GM19240 (cell line): ENCODE data around the gene CDC42BPB.
A peak's percentile ranks its signal among the peaks of the same experiment; 100 is the strongest.

ENCODE experiments used
- DNase-seq: peaks from one replicate; pipeline ENCODE4 v3.0.0; 2011; ENCODE audit warnings: low spot score; ENCODE audit not compliant: insufficient read length

Gene CDC42BPB

DNA sequence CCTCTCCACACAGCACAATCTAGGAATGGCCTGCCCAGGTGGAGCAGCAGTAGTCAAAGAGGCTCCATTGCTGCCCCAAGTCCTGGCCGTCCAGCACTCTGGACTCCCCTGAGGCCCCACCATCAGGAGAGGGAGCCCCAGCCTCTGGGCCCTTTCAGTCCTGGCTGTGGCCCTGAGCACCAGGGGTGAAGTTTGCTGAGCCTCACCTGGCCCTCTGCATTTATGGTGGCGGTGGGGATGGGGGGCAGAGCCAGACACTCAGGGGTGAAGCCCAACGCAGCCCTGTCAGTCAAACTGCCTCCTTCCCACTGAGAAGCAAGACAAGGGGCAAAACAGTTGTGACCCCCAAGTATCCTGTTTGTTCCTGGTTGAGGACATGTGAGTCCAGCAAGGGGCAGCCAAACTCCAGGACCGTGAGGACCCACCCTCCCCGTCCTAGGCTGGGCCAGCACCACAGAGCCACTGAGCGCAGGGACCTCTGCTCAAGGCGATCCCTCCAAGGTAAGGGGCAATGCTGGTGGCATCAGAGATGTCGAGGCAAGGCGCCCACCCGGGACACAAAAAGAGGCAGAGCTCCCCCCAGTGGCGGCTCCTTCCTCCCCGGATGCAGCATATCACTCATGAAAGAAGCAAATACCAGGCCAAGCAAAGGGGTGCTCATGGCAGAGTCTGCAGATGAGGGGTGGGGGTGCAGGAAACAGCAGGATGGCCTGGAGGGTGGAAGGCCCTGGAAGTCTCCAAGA, 139.7 kb downstream of the CDC42BPB start:
- DNase-seq: peak; percentile 91

DNA sequence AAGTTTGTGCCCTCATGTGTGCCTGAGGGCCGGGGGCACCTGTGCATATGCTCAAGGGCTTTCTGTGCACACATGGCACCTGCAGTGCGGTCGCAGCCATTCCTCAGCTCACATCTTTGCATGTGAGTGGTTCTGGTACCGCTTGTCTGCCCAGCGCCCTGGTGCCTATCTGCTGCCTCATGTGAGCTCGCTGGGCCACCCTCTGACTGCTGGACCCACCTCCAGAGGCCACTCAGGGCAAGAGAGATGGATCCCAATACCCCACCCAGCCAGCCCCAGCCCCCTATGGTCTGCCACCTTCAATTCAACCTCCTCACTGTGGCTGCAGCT, 140.3 kb downstream of the CDC42BPB start:
- no peak for DNase-seq

DNA sequence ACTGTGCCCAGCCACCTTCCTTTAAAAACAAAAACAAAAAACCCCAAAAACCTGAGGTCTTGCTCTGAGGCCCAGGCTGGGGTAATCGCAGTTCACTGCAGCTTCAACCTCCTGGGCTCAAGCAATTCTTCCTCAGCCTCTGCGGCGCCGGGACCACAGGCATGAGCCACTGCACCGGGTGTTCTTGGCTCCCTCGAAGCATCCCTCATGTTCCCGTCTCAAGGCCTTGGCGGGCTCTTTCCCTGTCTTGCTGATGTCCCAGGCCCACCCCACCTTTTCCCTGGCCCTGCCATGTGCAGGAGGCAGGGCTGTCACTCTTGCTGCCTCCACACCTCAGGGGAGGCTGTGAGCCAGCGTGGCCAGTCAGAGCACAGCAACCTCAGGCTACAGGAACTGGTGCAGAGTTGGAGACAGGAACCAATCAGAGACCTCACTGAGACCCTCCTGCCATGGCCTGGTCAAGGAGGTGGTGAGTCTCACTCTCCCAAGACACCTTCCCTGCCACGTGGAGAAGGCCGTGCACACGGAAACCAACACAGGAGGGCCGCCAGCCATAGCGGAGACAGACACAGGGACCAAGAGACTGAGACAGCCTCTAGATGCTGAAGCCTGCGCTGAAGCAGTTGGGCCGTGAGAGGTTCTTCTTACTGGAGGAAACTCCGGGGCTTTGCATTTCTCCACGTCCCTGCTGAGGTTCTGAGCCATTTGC, 140.8 kb downstream of the CDC42BPB start:
- DNase-seq: no peak

DNA sequence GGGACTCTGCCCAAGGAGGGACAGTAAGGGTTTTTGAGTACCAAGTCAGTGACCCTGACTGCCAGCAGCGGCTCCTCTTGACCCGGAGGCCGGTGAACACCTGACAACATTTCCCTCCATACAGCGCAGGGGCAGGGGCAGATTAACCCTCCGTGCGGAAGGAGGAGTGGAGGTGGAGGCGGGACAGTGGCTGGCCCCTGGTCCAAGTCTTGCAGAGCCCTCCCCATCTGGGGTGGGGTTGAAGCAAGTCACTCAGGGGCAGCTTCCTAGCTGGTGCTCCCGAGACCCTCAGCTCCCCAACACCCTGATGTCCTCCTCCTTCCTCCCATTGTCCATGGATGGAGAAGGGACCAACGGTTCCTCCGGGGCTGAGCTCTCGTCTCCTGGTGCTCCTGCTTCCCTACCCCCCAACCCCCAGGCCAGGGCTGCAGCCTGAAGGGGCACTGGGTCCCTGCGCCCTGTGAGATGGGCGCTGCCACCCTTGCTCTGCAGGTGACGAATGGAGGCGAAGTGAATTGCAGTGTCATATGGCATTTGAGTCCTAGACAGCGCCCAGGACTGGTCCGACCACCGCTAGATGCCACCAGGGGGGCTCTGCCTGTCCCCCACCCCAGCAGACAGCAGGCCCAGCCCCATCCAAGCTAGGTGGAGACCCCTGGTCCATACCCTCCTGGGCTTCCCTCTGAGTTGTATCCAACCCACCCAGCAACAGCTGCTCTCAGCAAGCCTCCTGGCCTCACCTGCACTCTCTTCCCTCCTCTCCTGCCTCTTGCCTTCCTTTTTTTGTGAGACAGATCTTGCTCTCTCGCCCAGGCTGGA, 141.8 kb downstream of the CDC42BPB start:
- DNase-seq: no peak

DNA sequence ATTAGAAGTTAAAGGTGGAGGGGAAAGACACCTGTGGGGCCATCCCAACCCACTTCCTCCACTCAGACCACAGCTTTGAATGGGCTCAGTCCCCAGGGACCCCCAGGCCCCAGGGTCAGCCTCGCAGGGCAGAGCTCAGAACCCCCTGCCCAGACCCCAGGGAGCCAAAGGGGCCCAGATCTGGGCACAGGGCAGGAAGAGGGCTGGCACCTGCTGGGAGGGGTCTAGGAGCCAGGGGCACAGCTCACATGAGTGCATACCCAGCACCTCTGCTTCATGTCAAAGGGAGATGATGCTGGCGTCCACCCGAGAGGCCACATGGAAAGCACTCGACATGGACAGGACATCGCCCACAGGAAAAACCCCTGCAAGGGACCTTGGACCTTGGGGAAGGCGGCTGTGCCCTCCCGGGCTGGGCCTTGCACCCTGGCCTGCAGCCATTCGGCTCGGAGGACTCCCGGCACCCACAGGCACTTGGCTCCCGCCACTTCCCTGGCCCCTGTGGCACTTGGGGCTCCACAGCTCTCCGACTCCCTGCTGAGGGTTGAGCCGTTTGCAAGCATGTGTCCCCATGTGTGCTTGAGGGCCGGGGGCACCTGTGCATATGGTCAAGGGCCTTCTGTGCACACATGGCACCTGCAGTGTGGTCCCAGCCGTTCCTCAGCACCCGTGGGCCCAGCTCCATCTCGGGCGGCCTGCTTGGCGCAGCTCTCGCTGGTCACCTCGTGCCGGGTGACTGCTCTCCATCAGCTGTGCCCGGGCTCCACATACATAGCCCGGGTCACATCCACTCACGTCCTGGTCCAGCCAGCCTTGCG, 142.7 kb downstream of the CDC42BPB start:
- DNase-seq: no peak

DNA sequence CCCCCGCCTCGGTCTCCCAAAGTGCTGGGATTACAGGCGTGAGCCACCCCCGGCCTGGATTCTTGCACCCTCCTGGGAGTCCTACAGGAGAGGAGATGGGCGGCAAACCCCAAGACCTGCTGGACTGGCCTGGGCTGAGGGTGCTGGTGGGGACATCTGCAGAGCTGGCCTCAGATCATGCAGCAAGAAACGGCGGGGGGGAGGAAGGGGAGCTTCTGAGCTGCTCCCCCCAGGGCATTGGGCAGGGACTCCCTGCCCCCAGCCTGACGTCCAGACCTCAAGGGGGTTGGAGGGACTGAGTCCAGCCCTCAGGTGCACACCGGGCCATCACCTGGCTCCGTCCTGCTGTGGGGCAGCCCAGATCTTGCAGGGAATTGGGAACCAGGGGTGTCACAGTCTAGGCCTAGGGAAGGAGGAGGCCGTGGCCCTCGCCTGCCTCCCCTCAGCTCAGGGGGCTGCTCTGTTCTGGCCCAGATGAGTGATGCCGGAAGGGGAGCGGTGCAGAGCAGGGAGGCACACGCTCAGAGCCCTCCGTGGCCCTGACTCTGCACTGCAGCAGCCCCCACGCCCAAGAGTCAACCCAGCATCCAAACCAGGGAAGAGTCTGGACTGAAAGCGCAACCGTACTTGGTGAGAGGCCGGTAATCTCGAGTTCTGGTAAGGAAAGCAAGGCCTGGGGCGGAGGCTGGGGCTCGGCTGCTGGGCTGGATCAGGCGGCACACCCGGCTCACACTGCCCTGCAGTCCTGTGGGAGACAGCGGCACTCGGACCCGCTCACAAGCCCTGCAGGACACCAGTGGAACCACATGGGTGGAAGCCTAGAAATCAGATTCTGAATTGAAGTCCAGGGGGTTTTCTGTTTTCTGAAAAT, 143.8 kb downstream of the CDC42BPB start:
- DNase-seq: no peak

DNA sequence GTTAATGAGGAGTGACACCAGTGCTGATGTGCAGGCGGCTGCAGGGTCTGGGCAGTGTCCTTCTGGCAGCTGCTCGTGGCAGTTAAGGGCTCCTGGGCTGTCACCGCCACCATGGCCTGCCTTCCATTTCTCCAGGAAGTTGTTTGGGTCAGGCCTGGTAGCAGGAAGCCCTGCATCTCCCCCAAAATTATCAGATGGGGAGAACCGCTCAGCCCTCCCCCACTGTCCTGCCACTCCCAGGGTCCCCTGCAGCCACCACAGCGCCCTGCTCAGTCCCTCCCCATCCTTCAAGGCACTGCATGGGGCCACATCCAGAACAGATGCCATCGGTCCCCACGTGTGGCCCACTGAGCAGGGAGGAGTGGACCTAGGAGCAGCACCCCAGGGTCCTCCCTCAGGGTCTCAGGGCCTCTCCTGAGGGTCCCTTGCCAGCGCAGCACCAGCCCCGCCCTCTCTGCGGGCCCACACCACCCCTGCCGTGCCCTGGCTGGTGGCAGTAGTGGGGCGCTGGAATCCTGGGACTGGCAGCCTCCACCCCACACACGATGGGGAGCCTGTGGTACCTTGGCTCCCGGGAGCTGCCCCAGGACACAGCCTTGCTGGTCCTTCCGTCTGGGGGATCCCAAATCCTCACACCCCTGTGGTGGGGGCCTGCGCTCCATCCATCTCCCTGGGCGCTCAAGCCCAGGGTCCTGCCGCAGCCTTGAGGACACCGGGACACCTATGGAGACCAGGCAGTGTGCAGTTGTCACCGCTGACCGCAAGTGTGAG, 145.2 kb downstream of the CDC42BPB start:
- no peak for DNase-seq

DNA sequence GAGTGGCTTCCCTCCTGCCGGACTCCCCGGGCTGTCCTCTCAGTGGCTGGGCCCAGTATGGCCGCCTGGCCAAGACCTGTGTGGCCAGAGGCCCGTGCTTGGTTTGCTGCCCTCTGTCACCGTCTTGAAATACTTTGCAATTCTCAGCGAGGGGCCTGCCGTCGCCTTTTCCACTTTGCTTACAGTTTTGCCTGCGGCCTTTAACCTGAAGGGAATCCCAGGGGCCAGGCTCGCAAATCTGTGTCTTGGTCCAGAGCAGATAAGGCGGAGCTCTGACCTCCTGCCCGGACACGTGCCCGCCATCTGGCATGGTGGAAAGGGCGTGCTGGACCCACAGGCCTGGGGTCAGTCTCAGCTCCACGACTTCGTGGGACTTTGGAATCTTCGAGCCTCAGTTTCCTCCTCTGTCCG, 145.8 kb downstream of the CDC42BPB start:
- no peak for DNase-seq

DNA sequence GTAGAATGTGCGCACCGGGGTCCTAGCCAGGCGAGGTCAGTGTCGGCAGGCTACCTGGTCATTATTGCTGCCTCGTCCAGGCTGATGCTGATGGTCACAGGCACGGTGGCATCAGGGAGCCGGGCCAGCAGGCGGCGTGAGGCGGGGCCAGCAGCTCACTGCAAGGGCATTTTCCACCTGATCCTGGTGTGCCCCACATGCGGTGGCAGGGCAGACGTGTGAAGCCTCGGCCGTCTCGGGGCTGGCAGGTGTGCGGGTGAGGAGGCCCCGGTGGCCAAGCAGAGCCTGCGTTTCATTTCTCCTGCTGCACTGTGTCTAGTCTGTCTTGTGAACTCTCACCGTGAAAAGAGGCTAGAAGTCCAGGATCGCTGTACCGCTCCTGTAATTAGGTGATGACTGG, 146.9 kb downstream of the CDC42BPB start:
- no peak for DNase-seq

DNA sequence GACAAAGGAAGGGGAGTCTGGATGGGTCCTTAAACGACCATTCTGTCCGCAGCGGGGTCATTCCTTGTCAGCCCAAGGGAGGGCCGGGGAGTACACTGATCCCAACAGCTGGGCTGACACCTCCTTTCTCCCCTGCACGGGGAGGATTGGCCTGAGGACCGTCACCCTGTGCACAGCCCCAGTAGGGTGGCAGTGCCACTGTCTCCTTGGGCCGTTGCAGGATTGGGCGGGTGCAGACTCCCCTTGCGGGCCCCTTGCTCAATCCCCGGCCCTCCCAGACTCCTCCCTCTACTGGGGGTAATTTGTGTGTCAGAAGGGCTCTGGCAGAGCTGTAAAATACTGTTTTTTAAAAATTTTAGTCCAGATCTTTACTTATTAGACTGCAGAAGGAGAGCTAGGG, 147.4 kb downstream of the CDC42BPB start:
- DNase-seq: no peak

DNA sequence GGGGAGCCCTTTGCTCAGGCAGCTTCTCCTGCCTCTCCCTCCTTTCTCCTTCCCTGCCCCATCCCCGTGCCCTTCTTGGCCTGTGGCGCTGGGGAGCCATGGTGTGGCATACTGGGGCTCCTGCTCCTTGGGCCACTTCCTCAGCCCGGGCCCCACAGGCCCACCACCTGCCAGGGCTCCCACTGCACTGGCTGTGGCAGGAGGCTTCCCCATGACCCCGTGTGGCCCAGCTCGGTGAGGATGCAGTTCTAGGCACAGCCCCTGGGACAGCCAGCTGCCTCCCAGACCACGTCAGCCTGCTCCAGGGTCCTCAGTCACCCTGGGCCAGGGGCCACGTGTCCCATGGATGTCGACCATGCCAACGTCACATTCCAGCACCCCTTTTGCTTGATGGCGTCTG, 147.9 kb downstream of the CDC42BPB start:
- DNase-seq: no peak

DNA sequence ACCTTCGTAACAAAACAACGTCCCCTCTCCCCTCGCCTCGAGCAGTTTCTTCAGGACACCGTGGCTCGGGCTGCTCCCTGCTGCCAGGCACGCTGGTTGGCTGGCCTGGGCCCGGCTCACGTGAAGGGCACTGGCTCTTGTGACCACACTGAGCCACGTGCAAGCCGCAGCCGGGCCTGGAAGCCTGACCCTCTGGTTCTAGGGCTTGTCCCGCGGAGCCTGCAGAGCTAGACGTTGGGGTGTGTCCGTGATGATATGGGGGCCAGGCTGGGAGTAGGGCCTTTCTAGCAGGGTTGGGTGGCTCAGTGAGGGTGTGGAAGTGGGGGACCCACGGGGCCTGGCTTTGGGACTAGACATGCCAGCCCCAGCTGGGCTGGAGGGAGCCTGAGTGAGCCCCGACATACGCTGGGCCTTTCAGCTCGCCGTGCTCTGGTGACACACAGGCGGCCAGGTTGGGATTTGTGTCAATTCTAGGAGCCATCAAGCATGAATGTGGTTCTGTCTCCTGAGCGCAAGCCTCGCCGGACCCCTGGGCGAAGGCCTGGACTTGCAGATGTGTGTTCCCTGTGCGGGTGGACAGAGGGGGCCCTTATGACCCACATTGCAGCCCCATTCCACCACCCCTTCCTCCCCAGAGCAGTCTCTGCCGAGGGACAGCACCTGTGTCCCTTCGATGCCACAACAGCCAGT, 148.4 kb downstream of the CDC42BPB start:
- no peak for DNase-seq

DNA sequence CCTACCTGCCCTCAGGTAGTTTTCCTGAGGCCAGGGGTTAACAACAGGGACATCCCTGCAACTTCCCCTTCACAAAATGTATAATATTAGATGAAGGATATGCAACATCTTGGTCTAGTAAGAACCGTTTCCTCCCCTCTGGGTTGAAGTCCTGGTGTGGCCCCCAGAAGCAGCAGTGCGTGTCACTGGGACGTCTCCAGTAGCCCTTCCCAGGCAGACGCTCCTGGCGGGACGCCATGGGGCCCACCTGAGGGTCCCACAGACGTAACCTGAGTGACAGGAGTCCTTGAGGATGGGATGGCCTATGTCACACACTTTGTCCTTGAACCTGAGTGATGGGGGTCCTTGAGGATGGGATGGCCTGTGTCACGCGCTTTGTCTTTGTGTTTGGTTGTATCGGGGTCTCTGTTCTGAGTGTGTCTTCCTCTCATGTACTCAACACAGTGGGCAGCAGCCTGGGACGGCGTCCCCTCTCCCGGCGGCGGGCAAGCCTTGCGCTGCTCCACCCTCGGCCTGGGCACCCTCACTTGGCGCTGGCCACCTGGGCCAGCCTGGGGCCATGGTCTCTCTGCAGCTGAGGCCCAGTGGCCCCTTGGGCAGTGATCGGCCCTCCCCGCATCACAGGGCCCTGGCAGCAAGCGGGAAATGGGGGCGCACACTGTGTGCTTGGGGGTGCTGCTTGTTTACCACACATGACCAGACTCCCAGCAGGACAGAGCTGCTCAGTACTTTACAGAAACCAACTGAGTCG, 149.2 kb downstream of the CDC42BPB start:
- DNase-seq: no peak

DNA sequence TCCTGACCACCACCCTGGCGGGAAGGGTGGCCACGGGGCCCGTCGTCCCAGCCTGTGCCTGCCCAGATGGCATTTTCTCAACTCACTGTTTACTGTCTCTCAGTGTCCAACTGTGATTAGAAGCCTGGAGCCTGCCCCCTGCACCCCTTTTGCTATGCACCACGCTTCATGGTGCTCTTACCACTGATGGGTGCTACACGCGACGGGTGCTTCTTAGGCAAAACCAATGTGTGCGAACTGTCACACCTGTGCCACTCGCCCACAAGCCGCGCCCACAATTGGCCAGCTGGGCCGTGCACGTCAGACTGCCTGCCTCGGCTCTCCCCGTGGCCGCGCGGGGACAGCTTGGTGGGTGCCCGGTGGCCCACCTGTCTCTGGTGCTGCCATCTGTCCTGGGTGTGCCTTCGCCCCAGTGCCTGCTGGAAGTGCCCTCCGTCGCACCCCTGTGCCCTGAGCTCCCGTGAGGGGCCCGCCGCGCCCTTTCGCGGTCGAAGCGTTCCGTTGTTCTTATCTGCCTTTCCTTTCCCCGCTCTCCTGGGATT, 150.0 kb downstream of the CDC42BPB start:
- no peak for DNase-seq

DNA sequence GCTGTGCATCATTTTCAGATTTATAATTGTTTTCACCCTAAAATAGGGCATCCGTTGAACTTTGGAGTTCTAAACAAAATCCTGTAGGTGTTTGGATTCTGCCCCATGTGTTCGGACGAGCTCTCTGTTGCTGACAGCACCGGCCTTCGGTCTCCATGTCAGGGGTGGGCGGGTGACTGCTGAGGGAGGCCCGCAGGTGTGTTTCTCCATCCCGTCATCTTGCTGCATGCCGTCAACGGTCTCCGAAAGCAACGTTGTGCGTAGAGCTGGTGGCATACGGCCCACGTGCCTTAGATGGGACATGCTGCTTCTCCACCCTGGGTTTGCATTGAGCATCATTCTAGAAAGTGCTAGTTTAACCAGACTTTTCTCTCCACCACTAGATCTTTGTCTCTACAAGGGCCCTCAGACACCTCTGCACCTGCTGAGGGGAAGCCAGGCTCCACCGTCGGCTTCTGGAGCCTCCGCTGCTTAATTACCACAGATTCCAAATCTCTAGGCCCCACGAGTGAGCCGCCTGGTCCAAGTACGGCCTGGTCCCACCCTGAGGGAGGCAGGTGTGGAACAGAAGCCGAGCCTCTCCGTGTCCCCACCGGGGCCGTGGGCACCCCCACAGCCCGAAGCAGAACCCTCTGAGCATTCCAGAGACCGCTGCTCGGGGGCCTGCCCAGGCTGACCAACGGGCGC, 150.6 kb downstream of the CDC42BPB start:
- DNase-seq: no peak

DNA sequence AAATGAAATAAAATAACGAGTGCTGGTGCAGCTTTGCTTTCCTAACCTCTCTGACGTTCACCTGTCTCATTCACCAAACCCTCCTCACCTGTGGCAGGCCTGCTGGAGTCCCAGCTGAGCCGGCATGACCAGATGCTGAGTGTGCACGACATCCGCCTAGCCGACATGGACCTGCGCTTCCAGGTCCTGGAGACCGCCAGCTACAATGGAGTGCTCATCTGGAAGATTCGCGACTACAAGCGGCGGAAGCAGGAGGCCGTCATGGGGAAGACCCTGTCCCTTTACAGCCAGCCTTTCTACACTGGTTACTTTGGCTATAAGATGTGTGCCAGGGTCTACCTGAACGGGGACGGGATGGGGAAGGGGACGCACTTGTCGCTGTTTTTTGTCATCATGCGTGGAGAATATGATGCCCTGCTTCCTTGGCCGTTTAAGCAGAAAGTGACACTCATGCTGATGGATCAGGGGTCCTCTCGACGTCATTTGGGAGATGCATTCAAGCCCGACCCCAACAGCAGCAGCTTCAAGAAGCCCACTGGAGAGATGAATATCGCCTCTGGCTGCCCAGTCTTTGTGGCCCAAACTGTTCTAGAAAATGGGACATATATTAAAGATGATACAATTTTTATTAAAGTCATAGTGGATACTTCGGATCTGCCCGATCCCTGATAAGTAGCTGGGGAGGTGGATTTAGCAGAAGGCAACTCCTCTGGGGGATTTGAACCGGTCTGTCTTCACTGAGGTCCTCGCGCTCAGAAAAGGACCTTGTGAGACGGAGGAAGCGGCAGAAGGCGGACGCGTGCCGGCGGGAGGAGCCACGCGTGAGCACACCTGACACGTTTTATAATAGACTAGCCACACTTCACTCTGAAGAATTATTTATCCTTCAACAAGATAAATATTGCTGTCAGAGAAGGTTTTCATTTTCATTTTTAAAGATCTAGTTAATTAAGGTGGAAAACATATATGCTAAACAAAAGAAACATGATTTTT, 151.9 kb downstream of the CDC42BPB start:
- DNase-seq: no peak
